Measurements from ENCODE around the gene PACSIN1. TPM values are rescaled to one million over a fixed set of nuclear protein-coding genes. Genes with fewer than 3 reads are reported as not detected.

PACSIN1 gene
- total RNA-seq, 4 donors from 2014 or later, result 1.2 TPM; not detected in 2

DNA sequence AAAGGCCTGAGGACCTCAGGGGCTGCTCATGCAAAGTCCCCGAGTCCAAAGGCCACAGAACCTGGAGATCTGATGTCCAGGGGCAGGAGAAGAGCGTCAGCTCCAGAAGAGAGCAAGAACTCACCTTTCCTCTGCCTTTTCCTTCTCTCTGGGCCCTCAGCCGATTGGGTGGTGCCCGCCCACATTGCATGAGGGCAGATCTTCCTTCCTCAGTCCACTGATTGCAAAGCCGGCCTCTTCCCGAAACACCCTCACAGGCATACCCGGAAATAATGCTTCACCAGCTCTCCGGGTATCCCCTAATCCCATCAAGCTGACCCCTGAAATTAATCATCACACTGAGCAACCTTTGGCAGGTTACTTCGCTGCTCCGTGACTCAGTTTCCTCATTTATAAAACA, 56.9 kb downstream of the PACSIN1 start:
- Histone ChIP-seq H3K27me3 (peaks cover 1% of the 10 kb centered on the region), H3K4me1 (peaks cover 0 to 14% (median 11%) of the 10 kb centered on the region in 3 donors), H3K36me3 (no peaks in the 10 kb centered on the region), H3K9me3 (no peaks in the 10 kb centered on the region), H3K27ac (no peak overlapping the region), H3K4me3 (no peak overlapping the region)
- TF ChIP-seq, protein P1, sequence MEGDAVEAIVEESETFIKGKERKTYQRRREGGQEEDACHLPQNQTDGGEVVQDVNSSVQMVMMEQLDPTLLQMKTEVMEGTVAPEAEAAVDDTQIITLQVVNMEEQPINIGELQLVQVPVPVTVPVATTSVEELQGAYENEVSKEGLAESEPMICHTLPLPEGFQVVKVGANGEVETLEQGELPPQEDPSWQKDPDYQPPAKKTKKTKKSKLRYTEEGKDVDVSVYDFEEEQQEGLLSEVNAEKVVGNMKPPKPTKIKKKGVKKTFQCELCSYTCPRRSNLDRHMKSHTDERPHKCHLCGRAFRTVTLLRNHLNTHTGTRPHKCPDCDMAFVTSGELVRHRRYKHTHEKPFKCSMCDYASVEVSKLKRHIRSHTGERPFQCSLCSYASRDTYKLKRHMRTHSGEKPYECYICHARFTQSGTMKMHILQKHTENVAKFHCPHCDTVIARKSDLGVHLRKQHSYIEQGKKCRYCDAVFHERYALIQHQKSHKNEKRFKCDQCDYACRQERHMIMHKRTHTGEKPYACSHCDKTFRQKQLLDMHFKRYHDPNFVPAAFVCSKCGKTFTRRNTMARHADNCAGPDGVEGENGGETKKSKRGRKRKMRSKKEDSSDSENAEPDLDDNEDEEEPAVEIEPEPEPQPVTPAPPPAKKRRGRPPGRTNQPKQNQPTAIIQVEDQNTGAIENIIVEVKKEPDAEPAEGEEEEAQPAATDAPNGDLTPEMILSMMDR (IDR thresholded peaks at IDR 0.05), result no peak
- 83 to 90% methylated on average over 2 to 6 of the region's 10 CpGs for WGBS, 2 donors (ENCODE audit: low coverage in 1 of 2)
- no peak for ATAC-seq

DNA sequence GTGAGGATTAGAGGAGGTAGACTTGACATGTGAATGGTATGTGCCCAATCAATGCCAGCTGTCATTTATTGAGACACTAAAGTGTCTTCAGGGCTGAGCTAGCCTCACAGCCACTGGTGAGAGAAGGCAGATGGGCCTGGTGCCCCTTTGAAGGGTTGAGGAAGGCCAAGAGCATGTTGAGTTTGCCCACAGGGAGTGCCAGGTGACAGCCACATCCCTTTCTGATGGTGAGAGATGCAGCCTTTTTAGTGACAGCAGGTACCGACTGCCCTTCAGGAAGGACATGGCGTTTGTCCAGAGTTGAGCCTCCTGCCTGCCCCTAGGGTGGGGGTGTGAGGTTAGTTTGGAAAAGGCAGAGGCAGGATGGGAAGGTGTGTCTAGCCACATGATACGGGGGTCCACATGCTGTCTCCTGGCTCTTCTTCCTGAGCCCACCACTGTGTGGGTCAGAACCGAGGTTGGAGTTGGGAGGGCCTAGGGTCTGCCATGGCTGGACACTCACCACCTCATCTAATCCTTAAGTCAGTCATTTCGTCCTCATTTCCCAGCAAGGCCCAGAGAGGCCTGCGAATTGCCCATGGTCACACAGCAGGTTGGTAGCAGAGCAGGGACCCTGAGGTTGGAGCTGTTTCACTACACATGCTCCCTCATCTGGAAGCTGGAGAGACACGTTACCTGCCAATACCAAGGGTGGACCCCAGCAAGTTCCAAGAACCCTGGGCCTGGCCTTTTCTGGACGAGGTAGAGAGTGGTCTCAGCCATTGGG, 57.7 kb downstream of the PACSIN1 start:
- Histone ChIP-seq H3K9me3 (no peaks in the 10 kb centered on the region), H3K27ac (no peak overlapping the region), H3K36me3 (no peaks in the 10 kb centered on the region), H3K4me1 (peaks cover 0 to 14% (median 11%) of the 10 kb centered on the region in 3 donors), H3K4me3 (no peak overlapping the region), H3K27me3 (no peaks in the 10 kb centered on the region)
- ATAC-seq, result no peak
- TF ChIP-seq EP300 (IDR thresholded peaks at IDR 0.05) (no peak), POLR2A (IDR thresholded peaks at IDR 0.05) (no peak), POLR2AphosphoS5 (IDR thresholded peaks at IDR 0.05) (no peak)
- TF ChIP-seq, protein P1 (IDR thresholded peaks at IDR 0.05), result no peak
- WGBS, 2 donors (ENCODE audit: low coverage in 1 of 2), result 40 to 92% methylated on average over 1 to 2 of the region's 8 CpGs

DNA sequence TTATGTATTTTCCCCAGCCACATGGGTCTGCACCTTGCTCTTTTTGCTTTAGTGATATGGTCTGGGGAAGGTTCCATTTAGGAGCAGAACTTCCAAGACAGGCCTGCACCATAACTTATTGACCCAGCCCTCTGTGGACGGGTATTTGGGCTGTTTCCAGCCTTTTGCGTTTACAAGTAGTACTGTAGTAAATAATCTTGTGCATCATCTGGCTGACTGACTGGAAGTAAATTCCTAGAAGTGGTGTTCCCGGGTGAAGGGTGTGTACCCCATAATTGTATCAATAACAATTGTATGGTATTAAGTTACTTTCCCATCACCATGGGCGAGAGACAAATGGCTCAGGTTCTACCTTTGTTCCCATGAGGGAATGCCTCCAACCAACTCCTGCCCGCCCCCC, 58.6 kb downstream of the PACSIN1 start:
- ATAC-seq, result no peak
- Histone ChIP-seq H3K27me3 (no peaks in the 10 kb centered on the region), H3K4me3 (no peak overlapping the region), H3K9me3 (no peaks in the 10 kb centered on the region), H3K36me3 (no peaks in the 10 kb centered on the region), H3K27ac (no peak overlapping the region), H3K4me1 (peaks cover 0 to 14% (median 11%) of the 10 kb centered on the region in 3 donors)
- TF ChIP-seq, protein P1 (IDR thresholded peaks at IDR 0.05), result no peak
- TF ChIP-seq POLR2A (IDR thresholded peaks at IDR 0.05) (no peak), EP300 (IDR thresholded peaks at IDR 0.05) (no peak), POLR2AphosphoS5 (IDR thresholded peaks at IDR 0.05) (no peak)
- WGBS, 2 donors (ENCODE audit: low coverage in 1 of 2), result 65 to 87% methylated on average over 4 of the region's 5 CpGs

DNA sequence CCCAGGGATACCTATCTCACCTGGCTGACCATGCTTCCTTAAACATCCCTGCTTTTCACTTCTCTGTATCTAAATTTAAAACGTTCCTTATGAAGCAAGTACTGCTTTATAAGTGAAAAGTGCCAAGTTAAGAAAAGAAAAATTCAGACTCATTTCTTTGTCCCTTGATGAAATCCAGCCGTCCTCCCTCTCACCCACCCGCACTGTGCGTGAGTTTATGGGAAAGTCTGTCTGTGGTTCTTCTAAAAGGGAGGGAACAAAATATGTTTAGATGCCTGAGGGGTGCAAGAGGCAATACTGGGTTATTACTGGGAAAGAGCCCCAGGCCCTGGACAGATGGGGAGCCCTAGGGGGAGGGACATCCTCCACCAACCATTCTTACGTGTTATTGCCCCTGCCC, 59.1 kb downstream of the PACSIN1 start:
- no peaks in the 10 kb centered on the region for H3K36me3 ChIP-seq
- no peak for ATAC-seq
- no peak for TF ChIP-seq EP300 (IDR thresholded peaks at IDR 0.05)
- H3K27me3 ChIP-seq, result no peaks in the 10 kb centered on the region
- no peak overlapping the region for H3K4me3 ChIP-seq
- 54 to 66% methylated on average over 3 to 4 of the region's 5 CpGs for WGBS, 2 donors (ENCODE audit: low coverage in 1 of 2)
- no peaks in the 10 kb centered on the region for H3K9me3 ChIP-seq
- H3K27ac ChIP-seq, result no peak overlapping the region
- H3K4me1 ChIP-seq, result peaks cover 0 to 14% (median 11%) of the 10 kb centered on the region in 3 donors

DNA sequence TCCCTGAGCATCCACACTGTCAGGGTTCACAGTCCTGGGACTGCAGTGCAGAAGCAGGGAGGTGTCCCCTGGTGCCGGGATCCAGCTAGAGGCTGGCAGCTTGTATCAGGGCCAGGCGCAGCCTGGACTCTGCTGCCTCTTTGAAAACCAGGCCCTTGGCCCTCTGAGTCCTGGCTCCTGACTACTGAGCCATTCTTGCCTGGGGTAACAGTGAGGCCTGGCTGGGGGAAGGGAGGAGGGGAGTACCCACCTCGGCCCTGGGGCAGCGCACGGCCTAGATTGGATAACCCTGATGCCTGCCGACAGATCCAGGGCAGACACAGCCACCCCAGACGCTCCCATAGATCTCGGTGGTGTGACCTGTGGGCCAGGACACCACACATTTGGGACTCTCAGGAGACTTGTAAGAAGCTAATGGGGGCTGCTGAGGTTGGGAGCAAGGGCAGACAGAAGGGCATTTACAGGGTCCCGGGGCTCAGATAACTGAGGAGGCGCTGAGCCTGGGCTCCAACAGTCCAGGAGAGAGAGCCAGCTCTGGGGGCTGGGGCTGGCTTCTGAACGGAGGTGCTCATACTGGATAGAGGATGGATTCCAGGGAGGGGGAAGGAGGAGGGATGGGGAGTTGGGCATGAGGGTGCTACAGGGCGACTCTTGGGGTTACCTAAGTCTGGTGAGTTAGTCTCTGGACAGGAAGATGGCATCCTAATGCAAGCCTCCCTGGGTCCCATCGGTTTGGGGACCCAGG, 59.7 kb downstream of the PACSIN1 start:
- TF ChIP-seq POLR2A (IDR thresholded peaks at IDR 0.05) (no peak), EP300 (IDR thresholded peaks at IDR 0.05) (no peak), POLR2AphosphoS5 (IDR thresholded peaks at IDR 0.05) (no peak)
- TF ChIP-seq, protein P1 (IDR thresholded peaks at IDR 0.05), result no peak
- H3K4me1 ChIP-seq, result peaks cover 0 to 14% (median 11%) of the 10 kb centered on the region in 3 donors
- 65 to 90% methylated on average over 2 to 3 of the region's 13 CpGs for WGBS, 2 donors (ENCODE audit: low coverage in 1 of 2)
- no peak for ATAC-seq
- no peaks in the 10 kb centered on the region for H3K27me3 ChIP-seq
- peak overlapping the region in 2 of 4 donors; percentile 72 to 73 for H3K27ac ChIP-seq
- no peaks in the 10 kb centered on the region for H3K9me3 ChIP-seq
- H3K36me3 ChIP-seq, result no peaks in the 10 kb centered on the region
- no peak overlapping the region for H3K4me3 ChIP-seq
